Measurements from ENCODE around the gene DDX10. TPM values are rescaled to one million over a fixed set of nuclear protein-coding genes. Genes with fewer than 3 reads are reported as not detected.

DDX10 gene
- total RNA-seq, 1 donor, result 20.3 TPM

DNA sequence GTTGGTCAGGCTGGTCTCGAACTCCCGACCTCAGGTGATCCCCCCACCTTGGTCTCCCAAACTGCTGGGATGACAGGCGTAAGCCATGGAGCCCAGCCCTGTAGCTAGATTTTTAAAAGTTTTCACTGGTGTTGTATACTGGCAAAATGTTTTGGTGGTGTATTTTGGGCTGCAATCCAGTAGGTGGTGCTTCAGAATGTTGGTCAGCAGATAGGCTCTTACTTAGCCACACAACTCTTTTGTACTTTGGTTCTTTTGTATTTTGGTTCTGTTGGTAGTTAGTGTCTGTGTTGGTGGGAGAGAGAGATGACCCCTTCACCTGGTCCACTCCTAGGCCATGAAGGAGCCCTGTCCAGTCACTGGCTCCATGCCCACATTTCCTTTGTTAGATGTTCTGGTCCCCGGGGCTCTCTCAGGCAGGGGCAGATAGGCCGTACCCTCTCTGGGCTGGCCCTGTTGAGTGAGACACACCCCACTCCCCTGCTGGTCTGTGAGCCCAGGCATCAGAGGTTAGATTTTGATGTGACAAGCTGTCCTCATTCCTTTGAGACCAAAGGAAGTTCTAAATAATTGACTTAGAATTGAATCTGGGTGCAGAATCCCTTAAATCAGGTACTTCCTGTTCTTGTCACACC, 123.8 kb downstream of the DDX10 start:
- H3K4me3 ChIP-seq (ENCODE audit: low read depth, low read length), result no peak overlapping the region
- TF ChIP-seq, protein P1, sequence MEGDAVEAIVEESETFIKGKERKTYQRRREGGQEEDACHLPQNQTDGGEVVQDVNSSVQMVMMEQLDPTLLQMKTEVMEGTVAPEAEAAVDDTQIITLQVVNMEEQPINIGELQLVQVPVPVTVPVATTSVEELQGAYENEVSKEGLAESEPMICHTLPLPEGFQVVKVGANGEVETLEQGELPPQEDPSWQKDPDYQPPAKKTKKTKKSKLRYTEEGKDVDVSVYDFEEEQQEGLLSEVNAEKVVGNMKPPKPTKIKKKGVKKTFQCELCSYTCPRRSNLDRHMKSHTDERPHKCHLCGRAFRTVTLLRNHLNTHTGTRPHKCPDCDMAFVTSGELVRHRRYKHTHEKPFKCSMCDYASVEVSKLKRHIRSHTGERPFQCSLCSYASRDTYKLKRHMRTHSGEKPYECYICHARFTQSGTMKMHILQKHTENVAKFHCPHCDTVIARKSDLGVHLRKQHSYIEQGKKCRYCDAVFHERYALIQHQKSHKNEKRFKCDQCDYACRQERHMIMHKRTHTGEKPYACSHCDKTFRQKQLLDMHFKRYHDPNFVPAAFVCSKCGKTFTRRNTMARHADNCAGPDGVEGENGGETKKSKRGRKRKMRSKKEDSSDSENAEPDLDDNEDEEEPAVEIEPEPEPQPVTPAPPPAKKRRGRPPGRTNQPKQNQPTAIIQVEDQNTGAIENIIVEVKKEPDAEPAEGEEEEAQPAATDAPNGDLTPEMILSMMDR (IDR thresholded peaks at IDR 0.05; ENCODE audit: insufficient read depth, low read depth, low read length), result peak; percentile 61
- DNase-seq (ENCODE audit: low read depth), result peak; percentile 51

DNA sequence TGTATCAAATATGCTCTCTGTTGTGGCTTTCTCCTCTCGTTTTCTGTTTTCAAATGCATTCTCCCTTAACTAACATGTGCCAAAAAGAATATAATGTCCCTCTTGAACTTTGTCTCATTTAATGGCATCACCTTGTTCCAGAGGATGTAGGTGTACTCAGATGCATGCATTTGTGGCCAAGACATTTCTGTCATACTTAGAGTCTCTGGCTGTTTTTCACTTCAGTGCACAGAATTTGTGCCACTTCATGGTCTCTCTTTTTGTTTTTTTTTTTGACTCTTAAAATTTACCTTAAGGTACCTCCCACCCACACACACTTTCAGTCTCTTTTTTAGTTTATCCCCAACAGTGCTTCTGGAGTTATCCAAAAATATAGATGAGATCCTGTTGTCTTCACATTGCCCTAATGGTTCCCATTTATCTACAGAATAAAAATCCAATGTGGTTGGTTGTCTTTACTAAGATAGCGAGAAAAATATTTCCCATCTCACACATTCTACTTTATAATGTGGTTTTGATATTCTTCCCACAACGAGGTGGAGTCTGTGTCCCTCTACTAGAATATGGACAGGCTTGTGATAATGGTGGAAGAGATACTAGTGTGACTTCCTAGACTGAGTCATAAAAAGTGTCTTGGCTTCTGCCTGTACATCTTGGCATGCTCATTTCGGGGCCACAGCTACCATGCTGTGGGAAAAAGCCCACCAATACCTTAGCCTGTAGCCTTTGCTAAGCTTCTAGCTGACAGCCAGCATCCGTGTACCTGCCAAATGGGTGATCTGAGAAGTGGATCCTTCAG, 125.8 kb downstream of the DDX10 start:
- DNase-seq (ENCODE audit: low read depth), result no peak

DNA sequence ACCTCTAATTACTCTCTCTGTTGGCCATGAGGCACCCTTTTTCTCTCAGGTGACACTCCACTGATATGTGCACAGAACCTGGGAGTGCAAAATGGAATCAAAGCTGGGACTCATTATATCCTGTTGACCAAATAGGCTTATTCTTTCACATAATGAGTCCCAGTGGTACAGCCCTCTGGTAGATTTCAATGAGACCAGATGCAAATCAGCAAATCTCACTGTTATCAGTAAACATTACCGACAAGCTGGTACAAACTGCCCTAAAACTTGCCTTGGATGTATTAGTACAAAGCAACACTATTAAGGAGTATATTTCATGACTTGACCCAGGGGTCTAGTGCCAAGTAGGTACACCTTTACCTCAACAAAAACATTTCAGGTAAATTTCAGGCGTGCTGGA, 128.3 kb downstream of the DDX10 start:
- no peak overlapping the region for H3K4me3 ChIP-seq (ENCODE audit: low read depth, low read length)
- DNase-seq (ENCODE audit: low read depth), result no peak
- TF ChIP-seq, protein P1 (IDR thresholded peaks at IDR 0.05; ENCODE audit: insufficient read depth, low read depth, low read length), result no peak

More for the DNA sequence above, 125.8 kb downstream of the DDX10 start:
- H3K4me3 ChIP-seq (ENCODE audit: low read depth, low read length), result no peak overlapping the region
- TF ChIP-seq, protein P1 (IDR thresholded peaks at IDR 0.05; ENCODE audit: insufficient read depth, low read depth, low read length), result no peak

DNA sequence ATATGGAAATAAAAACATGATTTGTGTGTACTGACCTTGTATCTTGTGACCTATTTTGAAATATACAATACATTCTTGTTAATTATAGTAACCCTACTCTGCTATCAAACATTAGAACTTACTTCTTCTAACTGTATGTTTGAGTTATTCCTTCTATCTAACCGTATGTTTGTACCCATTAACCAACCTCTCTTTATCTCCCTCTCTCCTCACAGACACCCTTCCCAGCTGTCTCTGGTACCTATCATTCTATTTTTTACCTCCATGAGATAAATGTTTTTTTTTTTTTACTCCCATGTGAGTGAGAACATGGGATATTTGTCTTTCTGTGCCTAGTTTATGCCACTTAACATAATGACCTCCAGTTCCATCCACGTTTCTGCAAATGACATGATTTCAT, 128.7 kb downstream of the DDX10 start:
- TF ChIP-seq, protein P1 (IDR thresholded peaks at IDR 0.05; ENCODE audit: insufficient read depth, low read depth, low read length), result no peak
- no peak for DNase-seq (ENCODE audit: low read depth)
- no peak overlapping the region for H3K4me3 ChIP-seq (ENCODE audit: low read depth, low read length)

DNA sequence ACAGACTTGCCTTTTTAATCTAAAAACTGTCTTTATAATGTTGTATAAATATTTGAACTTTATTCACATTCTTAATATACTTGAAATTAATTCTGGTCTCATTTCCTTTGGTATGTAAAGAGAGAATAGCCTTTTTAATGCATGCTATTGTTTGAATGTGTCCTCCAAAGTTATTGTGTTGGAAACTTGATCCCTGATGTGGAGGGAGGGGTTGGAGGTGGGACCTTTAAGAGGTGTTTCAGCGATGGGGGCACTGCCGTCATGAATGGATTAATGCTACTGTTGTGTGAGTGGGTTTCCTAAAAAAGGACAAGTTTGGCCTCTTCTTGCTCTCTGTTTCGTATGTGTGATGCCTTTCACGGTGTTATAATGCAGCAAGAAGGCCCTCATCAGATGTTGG, 131.7 kb downstream of the DDX10 start:
- H3K4me3 ChIP-seq (ENCODE audit: low read depth, low read length), result no peak overlapping the region
- TF ChIP-seq, protein P1 (IDR thresholded peaks at IDR 0.05; ENCODE audit: insufficient read depth, low read depth, low read length), result no peak

DNA sequence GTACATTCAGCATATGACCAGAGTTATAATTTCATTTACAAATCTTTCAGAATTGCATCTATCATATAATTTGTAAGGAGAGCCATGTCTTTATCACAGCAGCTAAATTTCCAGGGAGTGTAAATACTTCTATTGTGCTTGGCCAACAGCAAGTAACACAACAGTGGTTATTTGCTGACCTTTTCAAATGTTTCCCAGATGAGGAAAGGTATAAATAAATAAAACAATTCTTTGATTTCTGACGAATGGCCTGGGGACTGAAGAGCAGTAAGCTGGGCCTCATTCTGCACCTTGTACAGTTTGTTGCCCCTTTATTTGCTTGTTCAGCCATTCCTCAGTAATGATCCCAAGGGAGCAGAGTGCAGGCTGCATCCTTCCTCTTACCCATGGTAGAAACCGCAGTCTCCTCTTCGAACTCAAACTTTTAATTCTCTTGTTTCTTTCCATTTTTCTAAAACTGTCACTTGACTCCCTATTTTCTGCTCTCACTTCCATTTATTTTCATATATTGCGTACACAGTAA, 132.8 kb downstream of the DDX10 start:
- no peak for DNase-seq (ENCODE audit: low read depth)
- TF ChIP-seq, protein P1 (IDR thresholded peaks at IDR 0.05; ENCODE audit: insufficient read depth, low read depth, low read length), result no peak
- no peak overlapping the region for H3K4me3 ChIP-seq (ENCODE audit: low read depth, low read length)

More for the DNA sequence above, 131.7 kb downstream of the DDX10 start:
- DNase-seq (ENCODE audit: low read depth), result no peak
